AG08395 (cell line): ENCODE measurements around the gene TNFRSF1A.
A peak's percentile ranks its signal among the peaks of the same experiment; 100 is the strongest.

ENCODE experiments used
- DNase-seq: peaks from one replicate; pipeline ENCODE4 v3.0.0; 2012; ENCODE audit warnings: mixed read lengths, low spot score

The TNFRSF1A gene

GRCh38 chr12:6336889-6337853 is 4.7 kb downstream of the TNFRSF1A start:
- no peak for DNase-seq

- DNase-seq = peak; percentile 96
These were observed 5.6 kb downstream of the TNFRSF1A start for GRCh38 chr12:6336079-6336888.

DNA sequence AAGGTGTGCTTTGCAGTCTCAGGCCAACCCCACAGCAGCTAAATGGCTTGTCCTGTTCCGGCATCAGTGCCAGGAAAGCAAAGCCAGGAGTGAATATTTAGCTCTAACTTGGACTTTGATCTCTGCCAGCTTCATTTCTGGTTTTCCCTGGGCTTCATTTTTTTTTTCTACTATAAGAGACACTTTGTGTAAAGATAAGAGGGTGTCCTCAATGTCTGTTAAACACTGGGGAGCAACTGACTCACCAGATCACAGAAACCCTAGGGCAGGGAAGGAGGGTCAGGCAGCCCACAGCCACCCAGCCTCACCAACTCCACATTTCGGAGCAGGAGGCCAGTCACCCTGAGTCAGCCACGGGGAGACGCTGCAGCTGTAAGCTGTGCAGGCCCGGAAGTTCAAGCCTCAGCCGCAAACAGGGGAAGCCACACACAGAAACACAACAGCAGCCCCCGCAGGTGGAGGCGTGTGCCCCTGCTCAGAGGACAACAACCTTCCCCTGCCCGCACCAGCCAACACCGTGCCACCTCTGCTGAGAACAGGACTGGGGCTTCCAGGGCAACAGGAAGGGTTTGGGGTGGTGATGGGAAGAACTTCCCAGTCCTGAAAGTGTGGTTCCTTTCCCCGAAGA is 6.3 kb downstream of the TNFRSF1A start:
- peak; percentile 84 for DNase-seq

GRCh38 chr12:6334940-6335450 is 6.9 kb downstream of the TNFRSF1A start:
- DNase-seq = no peak

GRCh38 chr12:6334359-6334758 is 7.5 kb downstream of the TNFRSF1A start:
- DNase-seq = no peak

GRCh38 chr12:6333566-6333965 is 8.3 kb downstream of the TNFRSF1A start:
- DNase-seq = peak; percentile 48

DNA sequence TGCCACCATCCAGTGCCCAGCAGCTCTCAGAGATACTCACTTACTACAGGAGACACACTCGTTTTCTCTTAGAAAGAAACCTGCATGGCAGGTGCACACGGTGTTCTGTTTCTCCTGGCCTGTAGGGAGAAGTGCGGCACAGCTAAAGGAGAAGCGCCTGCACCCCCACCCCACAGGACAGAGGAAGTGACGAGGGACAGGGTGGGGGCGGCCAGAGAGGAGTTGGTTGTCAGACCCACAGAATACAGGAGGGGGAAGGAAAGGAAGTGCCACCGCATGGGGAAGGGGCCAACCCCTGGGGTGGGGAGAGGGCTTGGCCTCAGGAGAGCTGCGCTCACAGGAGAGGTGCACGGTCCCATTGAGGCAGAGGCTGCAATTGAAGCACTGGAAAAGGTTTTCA is 8.8 kb downstream of the TNFRSF1A start:
- DNase-seq = no peak

- no peak for DNase-seq
These were observed 9.4 kb downstream of the TNFRSF1A start for GRCh38 chr12:6332459-6332858.

DNA sequence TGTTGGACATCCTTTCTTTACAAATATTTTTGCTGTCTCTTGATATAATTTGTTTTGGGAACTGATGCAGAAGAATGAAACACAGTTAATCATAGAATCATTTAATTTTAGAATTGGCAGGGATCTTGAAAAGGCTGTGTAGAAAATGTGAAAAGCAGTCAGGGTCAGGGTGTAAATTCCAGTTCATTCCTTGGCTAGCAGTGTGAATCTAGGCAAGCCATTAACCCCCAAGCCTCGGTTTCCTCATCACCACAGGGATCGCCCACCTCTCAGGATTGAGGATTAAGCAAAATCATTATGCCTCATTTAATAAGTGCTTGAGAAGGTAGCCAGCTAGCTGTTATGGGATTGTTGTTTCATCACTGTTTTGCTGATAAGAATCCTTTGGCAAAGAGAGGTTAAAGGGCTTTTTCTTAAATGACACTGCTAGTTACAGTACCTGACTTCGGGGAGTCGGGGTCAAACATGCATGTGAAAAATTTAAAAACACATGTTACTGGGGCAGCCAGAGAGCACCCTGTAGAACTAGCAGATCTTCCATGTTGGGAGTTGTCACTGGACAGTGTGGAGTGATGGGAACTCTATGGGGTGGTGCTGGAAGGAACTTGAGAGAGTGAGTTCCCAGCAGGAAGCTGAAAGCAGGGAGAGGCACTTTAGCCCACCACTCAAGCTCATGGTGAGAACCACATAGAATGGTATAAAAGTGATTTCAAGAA is 10.7 kb downstream of the TNFRSF1A start:
- DNase-seq = no peak

DNA sequence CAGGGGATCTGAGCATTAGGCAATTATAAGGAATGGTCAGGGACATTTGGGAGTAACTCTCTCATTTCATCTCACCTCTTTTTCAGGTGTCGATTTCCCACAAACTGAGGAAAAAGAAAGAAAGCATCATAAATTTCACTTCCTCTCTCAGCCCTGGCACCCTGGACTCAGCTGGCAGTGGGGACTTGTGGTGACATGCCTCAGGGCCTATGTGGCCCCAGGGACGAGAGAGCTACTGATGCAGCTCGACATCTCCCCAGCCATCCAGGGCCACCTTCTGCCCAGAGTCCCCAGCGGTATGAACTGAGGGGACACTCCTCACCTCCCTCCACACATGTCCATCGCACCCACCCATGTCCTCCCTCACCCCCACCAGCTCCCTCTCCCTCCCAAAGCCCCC is 11.7 kb downstream of the TNFRSF1A start:
- DNase-seq = no peak

DNA sequence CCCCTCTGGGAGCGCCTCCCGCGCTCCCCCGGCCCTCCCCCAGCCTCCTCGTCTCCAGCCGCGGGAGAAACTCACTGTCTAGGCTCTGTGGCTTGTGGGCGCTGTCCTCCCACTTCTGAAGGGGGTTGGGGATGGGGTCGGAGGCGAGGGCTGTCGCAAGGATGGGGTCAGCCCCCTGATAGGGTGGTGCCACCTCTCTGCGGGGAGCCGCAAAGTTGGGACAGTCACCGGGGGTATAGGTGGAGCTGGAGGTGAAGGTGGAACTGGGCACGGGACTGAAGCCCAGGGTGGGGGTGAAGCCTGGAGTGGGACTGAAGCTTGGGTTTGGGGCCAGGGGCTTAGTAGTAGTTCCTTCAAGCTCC is 12.2 kb downstream of the TNFRSF1A start:
- no peak for DNase-seq

DNA sequence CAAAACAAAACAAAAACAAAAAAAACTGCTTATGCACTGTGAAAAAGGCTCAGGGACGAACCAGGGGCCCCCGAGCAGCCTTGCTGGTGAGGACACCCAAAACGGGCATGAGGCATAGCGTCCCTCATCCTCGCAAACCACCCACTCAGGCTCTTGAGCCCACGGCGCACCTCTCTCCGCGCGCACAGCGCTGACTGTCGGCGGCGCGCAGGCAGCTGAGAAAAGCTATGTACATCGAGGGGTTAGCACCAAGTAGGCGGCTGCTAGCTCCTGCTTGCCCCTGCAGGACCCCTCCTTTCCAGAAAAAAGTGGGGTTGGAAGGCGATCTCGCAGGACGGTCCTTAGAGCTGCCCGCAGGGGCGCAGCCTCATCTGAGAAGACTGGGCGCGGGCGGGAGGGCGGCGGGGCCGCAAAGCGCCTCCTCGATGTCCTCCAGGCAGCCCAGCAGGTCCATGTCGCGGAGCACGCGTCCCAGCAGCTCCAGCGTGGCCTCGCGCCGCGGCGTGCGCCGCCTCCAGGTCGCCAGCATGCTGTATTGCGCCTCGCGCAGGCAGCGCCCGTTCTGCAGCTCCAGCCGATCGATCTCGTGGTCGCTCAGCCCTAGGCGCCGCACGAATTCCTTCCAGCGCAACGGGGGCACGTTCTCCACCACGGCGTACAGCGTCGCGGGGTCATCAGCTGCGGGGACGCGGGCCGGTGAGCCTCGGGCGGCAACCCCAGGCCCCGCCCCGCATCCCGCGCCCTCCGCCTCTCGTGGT is 12.8 kb downstream of the TNFRSF1A start:
- no peak for DNase-seq

GRCh38 chr12:6328045-6328779 is 13.7 kb downstream of the TNFRSF1A start:
- DNase-seq = no peak

- no peak for DNase-seq
These were observed 14.4 kb downstream of the TNFRSF1A start for GRCh38 chr12:6327229-6328041.

GRCh38 chr12:6326316-6327228 is 15.3 kb downstream of the TNFRSF1A start:
- DNase-seq = peak; percentile 69

DNA sequence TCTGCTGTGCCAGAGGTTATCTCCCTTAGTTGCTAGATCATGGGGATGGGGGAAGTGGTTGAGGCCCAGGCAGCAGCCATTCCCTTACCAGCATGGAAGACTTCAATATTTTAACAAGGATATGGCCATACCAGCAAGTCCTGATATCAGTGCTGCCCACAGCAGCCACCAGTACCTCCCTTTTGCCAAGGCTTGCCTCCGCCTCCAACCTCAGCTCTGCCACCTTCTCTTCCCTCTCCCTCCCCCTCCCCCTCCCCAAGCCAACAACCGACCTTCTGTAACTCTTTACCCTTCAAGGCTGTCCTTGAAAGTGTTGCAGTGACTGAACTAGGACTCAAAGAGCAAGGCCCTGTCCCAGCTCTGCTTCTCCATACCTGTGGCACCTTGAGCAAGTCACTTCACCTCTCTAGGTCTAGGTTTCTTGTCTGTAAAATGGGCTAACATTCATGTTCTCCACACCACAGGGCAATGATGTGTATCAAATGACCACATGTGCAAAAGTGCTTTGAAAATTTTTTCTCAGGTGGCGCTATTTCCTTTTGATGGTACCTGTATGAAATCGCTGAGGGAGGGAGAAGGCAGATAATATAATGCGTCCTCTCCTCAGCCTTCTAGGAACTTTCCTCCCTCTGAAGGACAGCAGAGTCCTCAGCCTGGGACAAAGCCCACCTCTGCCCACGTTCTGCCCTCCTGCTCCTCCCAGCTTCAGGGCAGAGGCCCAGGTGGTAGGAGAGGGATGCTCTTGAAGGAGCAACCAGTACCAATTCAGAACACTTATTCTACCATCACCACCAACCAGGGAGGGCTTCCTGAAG is 16.7 kb downstream of the TNFRSF1A start:
- no peak for DNase-seq

DNA sequence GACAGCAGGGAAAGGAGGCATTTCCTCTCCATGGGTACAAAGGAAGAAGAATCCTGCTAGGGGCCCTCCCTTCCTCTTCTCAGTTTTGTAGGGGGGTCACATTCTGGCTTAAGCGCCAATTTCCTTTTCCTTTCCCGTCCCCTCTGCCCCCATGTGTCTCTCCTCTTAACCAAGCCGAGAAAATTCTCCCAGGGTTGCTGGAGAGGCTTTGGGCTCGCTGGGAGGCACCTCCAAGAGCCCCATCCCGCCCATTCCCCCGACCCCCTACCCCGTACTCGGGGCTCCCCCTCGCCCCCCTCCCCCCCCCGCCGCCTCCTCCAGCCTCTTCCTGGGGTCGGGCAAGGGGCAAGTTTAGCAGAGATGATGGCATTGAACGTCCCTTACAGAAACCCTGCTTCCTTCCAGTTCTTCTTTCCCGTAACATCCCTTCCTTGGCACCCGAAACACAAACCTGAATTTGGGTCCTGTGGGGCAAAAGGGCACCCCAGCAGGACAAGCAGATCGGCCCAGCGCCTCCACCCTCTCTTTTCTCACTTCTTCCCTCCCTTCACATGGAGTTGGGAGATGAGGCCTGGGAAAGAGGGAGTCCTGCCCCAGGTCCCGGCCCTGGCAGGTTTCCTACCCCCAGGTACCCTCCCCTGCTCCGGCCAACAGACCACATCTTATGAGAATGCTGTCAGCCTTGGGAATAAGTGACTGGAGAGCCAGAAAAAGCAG is 17.7 kb downstream of the TNFRSF1A start:
- no peak for DNase-seq
